ENCODE results near the gene CENPV.

- no peak for TF ChIP-seq GATA2 (IDR thresholded peaks at IDR 0.05; ENCODE audit: low read depth, low read length)
- no peak for TF ChIP-seq GATA3 (IDR thresholded peaks at IDR 0.05; ENCODE audit: low read depth, low read length)
Observed at GRCh38 chr17:16338391-16338790, 14.9 kb downstream of the CENPV start.

Data from SH-SY5Y (cell line).